ENCODE results near the gene TAF1D.

Gene TAF1D

DNA sequence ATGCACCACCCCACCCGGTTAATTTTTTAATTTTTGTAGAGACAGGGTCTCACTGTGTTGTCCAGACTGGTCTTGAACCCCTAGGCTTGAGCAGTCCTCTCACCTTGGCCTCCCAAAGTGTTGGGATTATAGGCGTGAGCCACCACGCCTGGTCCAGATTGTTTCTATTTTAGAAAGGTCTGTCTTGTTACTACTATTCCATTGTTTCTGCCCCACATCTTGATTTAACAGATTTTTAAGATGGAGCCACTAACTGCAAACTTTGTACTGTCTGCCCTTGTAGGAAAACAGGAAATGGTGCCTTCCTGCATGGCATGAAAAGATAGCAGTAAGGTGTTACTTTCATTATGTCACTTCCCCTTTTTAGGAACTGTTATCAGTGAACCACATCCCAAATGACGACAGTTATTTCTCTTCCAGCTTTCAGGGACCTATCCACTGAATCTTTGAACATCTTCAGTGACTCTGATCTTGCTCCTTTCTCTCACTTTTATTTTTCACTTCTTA is 23.2 kb downstream of the TAF1D start:
- no peak for DNase-seq

- DNase-seq, result no peak
Observed at GRCh38 chr11:93717501-93717900, 23.8 kb downstream of the TAF1D start.

- no peak for DNase-seq
Observed at GRCh38 chr11:93715797-93716396, 25.4 kb downstream of the TAF1D start.

- no peak for DNase-seq
Observed at GRCh38 chr11:93712678-93713077, 28.6 kb downstream of the TAF1D start.

DNA sequence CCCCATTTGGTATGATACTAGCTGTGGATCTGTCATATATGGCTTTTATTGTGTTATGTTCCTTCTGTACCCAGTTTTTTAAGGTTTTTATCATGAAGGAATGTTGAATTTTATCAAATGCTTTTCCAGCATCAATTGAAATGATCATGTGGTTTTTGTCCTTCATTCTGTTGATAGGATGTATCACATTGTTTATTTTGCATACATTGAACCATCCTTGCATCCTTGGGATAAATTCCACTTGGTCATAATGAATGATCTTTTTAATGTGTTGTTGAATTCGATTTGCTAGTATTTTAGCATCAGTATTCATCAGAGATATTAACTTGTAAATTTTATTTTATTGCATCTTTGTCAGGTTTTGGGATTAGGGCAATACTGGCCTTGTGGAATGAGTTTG is 31.1 kb downstream of the TAF1D start:
- no peak for DNase-seq

DNA sequence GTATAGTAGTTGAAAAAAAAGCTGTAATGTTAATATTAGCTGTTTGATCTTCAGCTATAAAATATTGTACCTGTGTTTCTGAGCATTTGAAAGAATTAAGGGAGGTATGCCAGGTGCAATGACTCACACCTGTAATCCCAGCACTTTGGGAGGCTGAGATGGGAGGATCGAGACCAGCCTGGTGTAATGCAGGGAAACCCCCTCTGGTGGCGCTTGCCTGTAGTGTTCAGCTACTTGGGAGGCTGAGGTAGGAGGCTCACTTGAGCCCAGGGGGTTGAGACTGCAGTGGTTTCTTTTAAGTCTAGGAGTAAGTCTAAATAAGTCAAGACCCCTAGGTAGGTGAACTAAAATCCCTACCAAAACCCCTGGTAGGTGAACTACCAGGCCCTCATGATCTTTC is 37.1 kb downstream of the TAF1D start:
- DNase-seq, result no peak

- peak; percentile 41 for DNase-seq
Observed at GRCh38 chr11:93700830-93701229, 40.5 kb downstream of the TAF1D start.

DNA sequence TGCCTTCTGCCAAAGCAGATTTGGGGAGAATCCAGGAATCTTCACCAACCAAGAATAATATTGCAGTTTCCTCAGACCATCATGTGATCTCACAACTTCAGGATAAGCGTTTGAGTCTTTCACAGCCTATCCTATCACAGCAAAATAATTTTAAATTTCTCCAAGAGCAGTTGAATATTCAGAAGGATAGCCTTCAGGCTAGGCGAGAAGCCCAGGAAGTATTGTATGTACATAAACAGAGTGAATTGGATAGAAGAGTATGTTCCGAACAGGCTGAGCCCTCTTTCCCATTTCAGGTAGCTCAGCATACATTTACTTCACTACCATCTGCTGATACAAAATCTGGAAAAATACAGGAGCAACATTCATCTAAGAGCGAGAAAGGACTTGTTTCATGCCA is 43.7 kb downstream of the TAF1D start:
- DNase-seq, result no peak

DNA sequence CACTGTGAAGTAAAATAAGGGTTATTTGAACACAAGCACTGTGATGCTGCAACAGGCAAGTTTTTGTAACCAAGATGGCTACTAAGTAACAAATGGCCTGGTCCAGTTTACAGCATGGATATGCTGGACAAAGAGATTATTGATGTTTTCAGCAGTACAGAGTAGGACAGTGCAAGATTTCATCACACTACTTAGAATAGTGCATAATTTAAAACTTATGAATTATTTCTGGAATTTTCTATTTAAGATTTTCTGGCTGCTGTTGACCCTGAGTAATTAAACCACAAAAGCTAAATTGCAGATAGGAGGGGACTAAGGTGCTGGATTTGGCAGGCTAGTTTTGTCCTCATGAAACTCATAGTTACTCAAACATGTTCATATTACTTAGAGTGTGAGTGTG is 46.7 kb downstream of the TAF1D start:
- no peak for DNase-seq

DNA sequence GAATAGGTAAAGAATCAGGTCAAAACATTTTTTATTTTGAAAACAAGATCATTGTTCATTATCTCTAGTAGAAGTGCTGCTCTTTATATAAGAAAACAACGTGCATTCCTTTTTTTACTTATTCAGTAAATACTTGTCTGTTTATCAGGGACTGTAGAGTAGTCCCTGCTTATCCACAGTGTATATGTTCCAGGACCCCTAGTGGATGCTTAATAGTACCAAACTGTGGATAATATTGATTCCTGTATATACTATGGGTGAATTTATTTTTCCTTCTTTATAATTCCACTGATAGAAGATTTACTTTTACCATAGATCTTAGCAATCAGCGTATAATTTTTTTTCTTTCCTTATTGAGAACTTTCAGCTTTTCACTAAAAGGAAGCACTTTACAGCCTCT is 47.2 kb downstream of the TAF1D start:
- DNase-seq, result no peak

GRCh38 chr11:93689240-93689639 is 52.1 kb downstream of the TAF1D start:
- DNase-seq, result no peak

DNA sequence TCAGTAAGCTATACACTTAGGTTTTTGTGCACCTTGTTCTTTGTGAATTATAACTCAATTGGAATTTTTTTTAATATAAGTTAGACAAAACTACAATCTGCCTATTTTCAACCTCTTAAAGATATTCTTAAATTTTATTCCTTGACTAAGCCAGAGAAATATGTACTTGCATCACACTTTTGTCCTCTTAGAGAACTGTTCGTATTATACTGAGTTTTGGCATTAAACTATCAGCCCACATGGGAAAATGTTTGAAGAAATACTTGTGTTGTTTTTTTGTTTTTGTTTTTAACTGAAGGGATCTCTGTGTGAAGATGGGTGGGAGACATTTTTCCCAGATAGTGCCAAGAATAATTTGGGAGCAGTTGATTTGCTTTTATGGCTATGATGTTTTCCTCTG is 54.5 kb downstream of the TAF1D start:
- DNase-seq, result peak; percentile 44

DNA sequence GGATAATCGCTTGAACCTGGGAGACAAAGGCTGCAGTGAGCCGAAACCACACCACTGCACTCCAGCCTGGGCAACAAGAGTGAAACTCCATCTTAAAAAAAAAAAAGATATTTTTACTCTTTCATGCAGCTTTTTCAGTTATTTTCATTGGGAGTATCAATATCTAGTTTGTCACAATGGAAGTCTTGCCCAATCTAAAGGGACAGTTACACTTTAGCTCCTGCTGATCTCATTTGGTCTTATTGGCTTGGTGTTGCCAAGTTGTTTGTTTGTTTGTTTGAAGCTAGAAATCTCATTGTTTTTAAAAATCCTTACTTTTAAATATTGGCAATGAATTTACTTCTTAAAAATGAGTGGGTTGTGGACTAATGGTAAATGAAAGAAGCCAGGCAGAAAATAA is 55.1 kb downstream of the TAF1D start:
- no peak for DNase-seq
